Pancreas (tissue), 10 donors: ENCODE measurements around the gene CFDP1. TPM values are rescaled to one million over a fixed set of nuclear protein-coding genes. Genes with fewer than 3 reads are reported as not detected.

Experiments used
- ATAC-seq, 4 donors: fragments of 200-7000 bp; cut with Tn5 transposase; one replicate each; pipeline versions ENCODE4 v1.8.0 to v1.9.1; 2020; ENCODE audit warnings: mild to moderate bottlenecking in 4 of 4, moderate library complexity in 4 of 4
- DNase-seq, 6 donors: peaks; one replicate each; pipeline ENCODE4 v3.0.0-alpha.2; 2020
- FAIRE-seq: peaks from 2 replicates; lab custom pipeline; 2012; peaks lifted over from hg19 to GRCh38; lab: Jason Lieb, UNC
- H3K27ac ChIP-seq, 4 donors: fragments of 200-600 bp; sonication (generic); 1 replicate in 3 of 4; 2 replicates in 1 of 4; pipeline versions ENCODE4 v1.5.0 to v1.8.0; 2020
- H3K27me3 ChIP-seq, 4 donors: fragments of 200-600 bp; one replicate each; pipeline ENCODE4 v1.8.0; 2021
- H3K36me3 ChIP-seq, 3 donors: fragments of 200-600 bp; sonication (generic) in 1 of 3; one replicate each; pipeline versions ENCODE4 v1.5.0 to v1.8.0; 2020 to 2021
- H3K4me1 ChIP-seq, 3 donors: fragments of 200-600 bp; one replicate each; pipeline ENCODE4 v1.8.0; 2021
- H3K4me3 ChIP-seq, 4 donors: fragments of 200-600 bp; sonication (generic) in 2 of 4; one replicate each; pipeline versions ENCODE4 v1.5.0 to v1.8.0; 2020 to 2021
- H3K9me3 ChIP-seq, 4 donors: fragments of 200-600 bp; one replicate each; pipeline ENCODE4 v1.8.0; 2021
- CTCF ChIP-seq, 4 donors: fragments of 200-600 bp; sonication (generic) in 3 of 4; IDR thresholded peaks; one replicate each; pipeline versions ENCODE4 v1.5.0 to v1.8.0; 2021; ENCODE audit warnings: antibody characterized with exemption in 4 of 4
- WGBS, 2 donors: extraction: QIAGEN DNeasy Blood & Tissue Kit; methylation state at CpG; one replicate each; pipeline ENCODE4 v1.1.7; 2013; 5-methylcytosine and 5-hydroxymethylcytosine counted together
- intact Hi-C, 3 donors: fragments of 100-400 bp; cut with DNase I; formaldehyde crosslinking; loops; one replicate each; pipeline versions ENCODE4 v1.11.1 to v1.14.2; 2022
- polyA plus RNA-seq, 2 donors: library from polyadenylated mRNA; stranded (reverse); fragments of 200-250 nt; gene quantifications; one replicate each; pipeline ENCODE4 v1.2.3, GENCODE V29; 2013
- total RNA-seq, 6 donors: library from RNA; stranded (reverse); fragmentation: NEBNext Ultra II Directional in 4 of 6; extraction: Animal tissue kit (Norgen Biotek cat#: 25700) in 4 of 6; gene quantifications; one replicate each; pipeline versions ENCODE4 v1.2.1 to v1.2.4, GENCODE V29; 2021 to 2023
- donor health status: healthy with polysubstance abuse.
- donor health status: DM: no; HTN: no; CAD: no; lungs with moderate emphysema.
- donor health status: DM: no; HTN: no; CAD: no.
- donor health status: control.
- donor health status: control.
- donor health status: Bipolar disorder and iron deficiency.
- donor health status: DM: yes; HTN: yes; CAD: no.
- donor health status: DM: no; HTN: no; CAD: no.
- donor health status: DM: no; HTN: no; CAD: no.
- donor health status: DM: yes; HTN: yes; CAD: no.

Gene CFDP1
- total and polyA plus RNA-seq, 8 donors = 19.3 to 57.5 (median 25.6) TPM

- H3K36me3 ChIP-seq = no peaks in the 10 kb centered on the region
- no peak for TF ChIP-seq CTCF (IDR thresholded peaks at IDR 0.05)
- DNase-seq (no peak), ATAC-seq (peak; percentile 80 to 94 (median 84)), FAIRE-seq (no peak)
- no peak overlapping the region for H3K27ac ChIP-seq
- H3K27me3 ChIP-seq = no peaks in the 10 kb centered on the region
- intact Hi-C loops = no loop called here
- WGBS, 2 donors = 53 to 57% methylated on average over 12 of the region's 12 CpGs
- no peaks in the 10 kb centered on the region for H3K9me3 ChIP-seq
- peaks cover 10 to 14% (median 14%) of the 10 kb centered on the region in 3 donors for H3K4me1 ChIP-seq
- H3K4me3 ChIP-seq = no peak overlapping the region
Observed at GRCh38 chr16:75452464-75453190, 19.3 kb upstream of the CFDP1 start.

DNA sequence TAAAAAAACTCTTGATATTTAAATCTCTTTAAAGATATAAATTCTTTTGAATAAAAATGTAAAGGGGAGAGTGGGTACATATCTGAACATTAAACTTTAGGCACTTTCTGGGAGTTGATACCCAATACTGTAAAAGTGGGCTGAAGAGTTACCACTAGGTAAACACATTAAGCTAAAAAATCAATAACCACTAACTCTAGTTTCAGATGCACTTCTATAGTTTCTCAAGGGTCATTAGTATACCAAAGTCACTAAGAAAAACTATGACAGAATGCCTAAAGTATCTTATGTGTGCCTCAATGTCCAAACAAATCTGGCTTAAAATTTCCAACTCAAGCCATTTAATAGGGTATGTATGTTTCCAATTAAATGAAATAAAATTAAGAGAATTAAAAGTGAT is 13.1 kb upstream of the CFDP1 start:
- Histone ChIP-seq H3K36me3 (no peaks in the 10 kb centered on the region), H3K27me3 (no peaks in the 10 kb centered on the region), H3K27ac (no peak overlapping the region), H3K4me1 (peaks cover 0 to 7% (median 0%) of the 10 kb centered on the region in 3 donors), H3K9me3 (no peaks in the 10 kb centered on the region), H3K4me3 (no peak overlapping the region)
- no peak for TF ChIP-seq CTCF (IDR thresholded peaks at IDR 0.05)
- ATAC-seq (no peak), FAIRE-seq (no peak), DNase-seq (no peak)
- intact Hi-C loops = no loop called here

DNA sequence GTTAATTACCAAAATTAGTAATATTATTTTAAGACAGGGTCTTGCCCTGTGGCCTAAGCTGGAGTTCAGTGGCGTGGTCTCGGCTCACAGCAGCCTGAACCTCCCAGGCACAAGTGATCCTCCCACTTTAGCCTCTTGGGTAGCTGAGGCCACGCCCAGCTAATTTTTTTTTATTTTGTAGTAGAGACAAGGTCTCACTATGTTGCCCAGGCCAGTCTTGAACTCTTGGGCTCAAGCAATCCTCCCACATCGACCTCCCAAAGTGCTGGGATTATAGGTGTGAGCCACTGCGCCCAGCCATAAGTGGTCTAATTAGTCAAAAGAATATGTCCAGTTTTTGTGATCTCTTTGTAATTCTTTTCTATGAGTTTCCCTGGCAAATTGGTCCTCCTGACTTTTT is 12.0 kb upstream of the CFDP1 start:
- no peaks in the 10 kb centered on the region for H3K36me3 ChIP-seq
- H3K27ac ChIP-seq = no peak overlapping the region
- no peak overlapping the region for H3K4me3 ChIP-seq
- intact Hi-C loops = no loop called here
- ATAC-seq (no peak), DNase-seq (no peak), FAIRE-seq (no peak)
- H3K27me3 ChIP-seq = no peaks in the 10 kb centered on the region
- WGBS, 2 donors = 84 to 91% methylated on average over 5 of the region's 5 CpGs
- H3K4me1 ChIP-seq = peaks cover 0 to 7% (median 0%) of the 10 kb centered on the region in 3 donors
- H3K9me3 ChIP-seq = no peaks in the 10 kb centered on the region
- no peak for TF ChIP-seq CTCF (IDR thresholded peaks at IDR 0.05)

DNA sequence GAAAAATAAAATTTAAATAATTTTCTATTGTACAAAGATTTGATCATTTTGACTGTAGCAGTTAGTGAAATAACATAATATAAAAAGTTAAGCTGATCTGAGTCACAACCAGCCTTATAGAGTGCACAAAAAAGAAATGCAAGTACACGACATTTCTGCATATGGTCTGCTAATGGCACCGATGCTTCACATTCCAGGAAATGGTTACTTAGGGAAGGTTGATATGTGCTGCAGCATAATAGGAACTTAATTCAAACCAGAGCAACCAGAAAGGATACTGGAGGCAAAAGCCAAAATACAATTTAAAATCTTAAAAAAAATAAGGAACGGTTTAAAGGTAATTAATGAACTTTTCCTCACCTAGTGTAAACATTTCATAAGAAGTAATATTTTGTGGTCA is 10.0 kb upstream of the CFDP1 start:
- intact Hi-C loops = no loop called here
- H3K27ac ChIP-seq = no peak overlapping the region
- ATAC-seq (no peak), FAIRE-seq (no peak), DNase-seq (no peak)
- H3K4me3 ChIP-seq = no peak overlapping the region
- no peaks in the 10 kb centered on the region for H3K27me3 ChIP-seq
- 86 to 88% methylated on average over 3 of the region's 3 CpGs for WGBS, 2 donors
- no peaks in the 10 kb centered on the region for H3K9me3 ChIP-seq
- no peaks in the 10 kb centered on the region for H3K36me3 ChIP-seq
- TF ChIP-seq CTCF (IDR thresholded peaks at IDR 0.05) = no peak
- peaks cover 0 to 7% (median 0%) of the 10 kb centered on the region in 3 donors for H3K4me1 ChIP-seq

DNA sequence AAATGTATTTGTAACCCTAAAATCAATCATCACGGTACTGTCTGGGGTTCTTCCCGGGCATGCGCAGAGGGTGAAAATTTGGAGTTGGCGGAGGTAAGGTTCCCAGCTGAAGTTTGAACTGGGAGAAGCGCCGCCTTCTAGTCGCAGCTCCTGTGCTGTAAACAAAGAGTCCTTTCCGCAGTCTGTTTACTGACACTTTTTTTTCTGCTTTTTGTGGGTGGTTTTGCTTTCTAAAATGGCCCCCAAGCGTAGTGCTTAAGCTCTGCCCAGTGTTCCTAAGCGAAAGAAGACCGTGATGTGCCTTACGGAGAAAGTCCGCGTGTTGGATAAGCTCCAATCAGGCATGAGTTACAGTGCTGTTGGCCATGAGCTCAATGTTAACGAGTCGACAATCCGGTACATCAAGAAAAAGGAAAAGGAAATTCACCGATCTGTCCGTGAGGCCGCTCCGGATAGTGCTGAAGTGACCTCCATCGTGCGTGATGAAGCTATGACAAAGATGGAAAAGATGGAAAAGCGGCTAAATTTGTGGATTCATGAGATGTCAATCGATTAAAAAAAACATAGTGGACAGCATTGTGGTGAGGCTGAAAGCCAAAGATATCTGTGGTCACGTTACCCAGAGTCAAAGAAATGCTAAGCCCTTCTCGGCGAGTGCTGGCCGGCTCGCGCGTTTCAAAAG is 570 bp upstream of the CFDP1 start:
- peak in 4 of 6 donors; percentile 67 to 80 (median 76) for DNase-seq
- TF ChIP-seq CTCF (IDR thresholded peaks at IDR 0.05) = no peak
- intact Hi-C loops = no loop called here
- Histone ChIP-seq H3K9me3 (no peaks in the 10 kb centered on the region), H3K4me1 (peaks cover 0 to 10% (median 9%) of the 10 kb centered on the region in 3 donors), H3K36me3 (no peaks in the 10 kb centered on the region), H3K27ac (peak overlapping the region; percentile 91 to 98 (median 94)), H3K27me3 (no peaks in the 10 kb centered on the region), H3K4me3 (peak overlapping the region; percentile 62 to 97 (median 88))
- 0 to 2% methylated on average over 32 of the region's 32 CpGs for WGBS, 2 donors
- ATAC-seq = peak; percentile 66 to 77 (median 74)
- no peak for FAIRE-seq
